Glomerular endothelial cell (primary cell): ENCODE data around the gene CHRNA9. TPM values are rescaled to one million over a fixed set of nuclear protein-coding genes. Genes with fewer than 3 reads are reported as not detected.

Experiments
- DNase-seq: peaks from one replicate; pipeline ENCODE4 v3.0.0-alpha.2; 2011; ENCODE audit warnings: low read depth, low spot score; ENCODE audit errors: extremely low read depth
- total RNA-seq: library from RNA; depleted of rRNA; stranded (reverse); fragments of >200 nt; gene quantifications from 2 replicates; pipeline ENCODE4 v1.2.3, GENCODE V29; 2015

CHRNA9 gene
- total RNA-seq, 1 donor from 2014 or later: not detected

DNA sequence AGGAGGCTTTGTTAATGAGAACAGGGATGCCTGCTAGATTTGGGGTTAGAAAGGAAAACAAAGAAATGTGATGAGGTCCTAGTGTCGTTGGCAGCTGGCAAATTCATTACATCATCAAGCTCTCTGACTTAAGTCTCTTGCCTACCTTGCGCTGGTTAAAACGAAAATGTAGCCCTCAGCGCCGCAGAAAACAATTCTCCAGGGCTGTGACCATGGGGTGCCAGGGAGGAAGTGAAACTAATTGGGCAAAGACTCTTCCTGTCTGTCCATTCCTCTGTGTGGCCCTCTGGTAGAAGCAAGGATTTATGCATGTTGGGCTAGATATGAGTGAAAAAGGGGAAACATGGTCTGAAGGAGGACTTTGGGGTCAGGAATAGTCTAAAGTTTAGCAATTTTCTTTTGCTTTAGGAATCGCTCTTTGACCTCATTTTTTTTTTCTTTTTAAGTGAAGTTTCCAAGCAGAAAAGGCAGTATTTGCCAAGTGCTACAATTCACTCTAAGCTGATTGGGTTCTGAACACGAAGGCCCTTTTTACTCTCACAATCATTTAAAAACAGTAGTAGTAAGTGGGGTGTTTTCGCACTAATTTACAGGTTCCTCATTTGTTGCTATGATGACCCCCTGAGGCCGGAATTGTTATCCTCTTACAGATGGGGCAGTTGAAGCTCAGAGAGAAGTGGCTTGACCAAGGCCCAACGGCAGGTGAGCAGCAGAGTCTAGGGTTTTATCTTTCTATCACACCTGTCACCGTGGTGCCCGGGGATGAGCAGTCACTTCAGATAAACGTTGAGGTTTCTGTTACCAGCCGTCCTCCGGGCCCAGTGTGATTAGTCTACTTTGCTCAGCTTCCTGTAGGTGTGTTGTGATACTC lies 27.3 kb upstream of the CHRNA9 start:
- DNase-seq: no peak

DNA sequence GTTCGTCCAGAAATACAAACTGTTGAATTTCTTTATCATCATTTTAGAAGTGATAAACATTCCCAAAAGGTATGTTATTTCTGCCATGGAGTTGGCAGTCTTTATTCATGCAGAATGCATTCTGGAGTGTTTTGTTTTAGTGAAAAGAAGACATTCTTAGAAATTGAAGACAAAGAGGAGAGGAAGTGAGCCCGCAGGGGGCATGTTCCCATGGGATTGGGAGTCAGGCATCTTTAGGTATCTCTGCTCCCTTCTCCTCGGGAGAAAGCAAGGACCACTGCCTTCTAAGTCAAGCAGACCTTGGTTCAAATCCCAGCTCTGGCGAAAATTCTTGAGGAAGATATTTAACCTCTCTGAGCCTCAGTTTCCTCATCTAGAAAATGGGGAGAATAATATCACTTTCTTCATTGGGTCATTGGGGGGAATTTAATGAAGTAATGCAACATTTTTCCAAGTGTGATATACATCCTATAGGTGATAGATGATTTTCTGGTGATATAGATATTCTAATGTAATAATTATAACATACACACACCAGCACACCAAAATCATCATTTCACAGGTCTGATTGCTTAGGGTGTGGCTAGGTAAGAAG lies 26.5 kb upstream of the CHRNA9 start:
- DNase-seq: no peak

DNA sequence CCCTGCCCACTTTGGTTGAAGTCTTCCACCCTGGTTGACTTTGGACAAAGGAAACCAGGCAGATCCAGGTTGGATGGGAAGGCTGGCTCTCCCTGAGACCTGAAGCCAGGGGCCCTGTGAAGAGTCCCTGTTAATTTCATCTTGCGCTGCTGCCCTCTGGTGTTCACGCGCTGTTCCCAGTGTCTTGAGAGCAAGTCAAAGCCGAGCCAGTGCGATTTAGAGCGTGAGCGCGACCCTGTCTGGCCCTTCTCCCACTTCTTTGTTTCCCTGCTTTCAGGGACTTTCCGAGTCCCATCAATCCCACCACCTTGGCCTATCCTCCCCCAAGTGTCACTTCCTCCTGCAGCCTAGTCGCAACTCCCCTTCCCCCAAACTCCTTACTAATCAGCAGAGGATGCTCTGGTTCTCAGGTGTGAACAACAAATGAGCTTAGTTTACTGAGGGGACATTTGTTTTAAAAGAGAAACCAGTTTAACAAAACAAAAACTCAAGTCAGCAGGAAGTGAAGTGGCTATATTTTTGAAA lies 25.8 kb upstream of the CHRNA9 start:
- peak; percentile 76 for DNase-seq

DNA sequence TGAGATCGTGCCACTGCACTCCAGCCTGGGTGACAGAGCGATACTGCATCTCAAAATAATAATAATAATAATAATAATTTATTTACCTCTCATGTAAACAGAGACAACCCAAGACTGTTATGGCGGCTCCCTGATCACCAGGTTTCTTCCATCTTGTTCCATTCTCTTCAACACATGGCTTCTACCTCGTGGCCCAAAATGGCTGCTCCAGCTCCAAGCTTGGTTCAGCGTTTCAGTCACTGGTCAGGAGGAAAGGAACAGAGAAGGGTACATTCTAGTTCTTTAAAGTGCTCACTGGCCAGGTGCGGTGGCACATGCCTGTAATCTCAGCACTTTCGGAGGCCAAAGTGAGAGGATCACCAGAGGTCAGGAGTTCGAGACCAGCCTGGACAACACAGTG lies 24.9 kb upstream of the CHRNA9 start:
- no peak for DNase-seq

- DNase-seq: peak; percentile 83
Observed at GRCh38 chr4:40311811-40312346, 23.3 kb upstream of the CHRNA9 start.

GRCh38 chr4:40314951-40315350 lies 20.2 kb upstream of the CHRNA9 start:
- no peak for DNase-seq

GRCh38 chr4:40316333-40316781 lies 18.8 kb upstream of the CHRNA9 start:
- DNase-seq: peak; percentile 91

GRCh38 chr4:40316782-40317635 lies 18.1 kb upstream of the CHRNA9 start:
- peak; percentile 90 for DNase-seq

DNA sequence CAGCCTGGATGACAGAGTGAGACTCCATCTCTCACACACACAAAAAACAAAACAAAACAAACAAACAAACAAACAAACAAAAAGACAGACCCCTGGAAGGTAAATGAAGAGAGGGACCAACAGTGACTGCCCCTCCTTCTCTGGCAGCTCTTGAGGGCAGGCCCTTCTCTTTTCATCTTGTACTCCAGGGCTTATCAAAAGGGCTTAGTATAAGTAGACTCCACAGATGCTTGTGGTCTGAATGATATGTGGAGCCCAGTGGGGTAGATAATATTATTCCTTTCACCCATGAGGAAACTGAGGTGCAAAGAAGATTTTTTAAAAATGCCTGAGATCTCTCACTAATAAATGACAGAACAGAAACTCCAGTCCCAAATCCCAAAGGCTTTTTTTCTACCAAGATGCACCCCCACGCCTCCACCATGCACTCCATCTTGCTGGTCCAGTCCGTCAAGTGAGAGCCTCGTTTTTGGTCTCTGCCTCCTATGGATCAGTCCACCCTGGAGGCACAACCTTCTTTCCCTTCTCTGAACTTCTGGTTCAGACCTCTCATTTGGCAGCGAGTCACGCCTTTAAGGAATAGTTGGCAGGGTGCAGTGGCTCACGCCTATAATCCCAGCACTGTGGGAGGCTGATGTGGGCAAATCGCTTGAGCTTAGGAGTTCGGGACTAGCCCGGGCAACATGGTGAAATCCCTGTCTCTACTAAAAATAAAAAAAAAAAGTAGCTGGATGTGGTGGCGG lies 17.0 kb upstream of the CHRNA9 start:
- no peak for DNase-seq

DNA sequence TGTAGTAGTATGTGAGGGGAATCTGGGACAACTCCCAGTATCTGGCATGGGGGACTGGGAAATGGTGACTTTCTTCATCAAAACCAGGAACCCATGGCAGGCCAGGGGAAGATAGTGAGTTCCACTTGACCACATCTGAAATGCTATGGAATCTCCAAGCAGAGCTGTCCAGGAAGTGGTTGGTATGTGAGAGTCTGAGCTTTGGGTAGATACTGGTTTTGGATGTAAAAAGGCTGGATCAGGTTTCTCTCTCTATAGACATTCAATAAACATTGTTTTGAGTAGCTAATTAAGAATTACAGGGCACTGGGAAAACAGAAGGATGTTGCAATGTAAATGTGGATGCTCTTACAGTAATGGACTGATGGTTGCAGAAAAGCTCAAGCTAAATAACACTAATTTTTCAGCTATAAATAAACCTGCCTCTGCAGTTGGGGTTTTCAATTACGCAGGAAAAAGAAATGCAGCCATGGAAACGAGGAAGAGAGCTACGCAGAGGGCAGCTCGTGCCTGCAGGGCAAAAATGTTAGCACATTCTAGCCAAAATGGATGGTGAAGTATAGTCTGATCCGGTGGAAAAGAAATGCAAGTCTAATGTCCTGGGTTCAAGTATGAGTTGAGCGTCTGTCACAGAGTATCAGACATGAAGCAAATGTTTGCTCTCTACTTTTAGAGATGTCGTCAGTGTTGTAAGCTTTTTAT lies 13.4 kb upstream of the CHRNA9 start:
- no peak for DNase-seq

- DNase-seq: no peak
Observed at GRCh38 chr4:40322811-40323210, 12.3 kb upstream of the CHRNA9 start.

DNA sequence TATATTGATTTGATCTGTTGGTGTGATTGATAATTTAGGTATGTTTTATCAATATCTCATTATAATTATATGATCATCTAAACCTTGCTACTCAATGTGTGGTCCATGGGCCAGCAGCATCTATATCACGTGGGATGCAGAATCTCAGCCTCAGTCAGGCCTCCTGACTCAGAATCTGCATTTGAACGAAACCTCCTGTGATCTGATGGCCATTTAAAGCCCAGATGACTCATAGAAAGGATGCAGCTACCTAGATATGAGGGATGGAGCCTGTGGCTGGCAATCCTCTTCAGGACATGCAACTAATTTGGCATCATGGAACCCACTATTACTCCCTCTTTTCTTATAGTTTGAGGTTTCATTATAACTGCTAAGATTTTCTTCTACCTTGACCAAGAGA lies 11.3 kb upstream of the CHRNA9 start:
- no peak for DNase-seq

DNA sequence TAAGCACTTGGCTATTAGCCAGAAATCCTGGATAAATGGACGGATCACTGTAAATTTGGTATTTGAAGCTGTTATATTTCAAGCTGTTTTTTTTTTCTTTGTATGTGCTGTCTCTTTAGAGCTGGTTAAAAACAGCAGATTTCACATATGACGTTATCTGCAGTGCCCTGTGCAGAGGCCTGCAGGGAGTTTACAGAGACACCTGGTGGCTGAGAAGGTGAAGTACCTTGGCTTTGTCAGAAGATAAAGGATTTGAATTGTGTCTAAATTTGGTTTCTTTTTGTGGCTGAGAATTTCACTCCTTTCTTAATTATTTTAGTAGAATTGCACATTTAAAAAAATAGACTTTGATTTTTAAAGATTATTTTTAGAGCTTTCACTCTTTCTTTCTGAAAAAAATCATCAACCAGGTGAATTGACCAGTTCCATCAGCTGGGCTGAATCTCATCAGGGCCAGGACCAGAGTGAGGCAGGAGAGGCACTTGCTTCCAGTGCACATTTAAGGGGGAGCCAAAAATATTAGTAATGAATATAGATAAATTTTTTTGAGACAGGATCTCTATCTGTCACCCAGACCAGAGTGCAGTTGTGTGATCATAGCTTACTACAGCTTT lies 9.6 kb upstream of the CHRNA9 start:
- DNase-seq: no peak

GRCh38 chr4:40327340-40327739 lies 7.8 kb upstream of the CHRNA9 start:
- DNase-seq: no peak

DNA sequence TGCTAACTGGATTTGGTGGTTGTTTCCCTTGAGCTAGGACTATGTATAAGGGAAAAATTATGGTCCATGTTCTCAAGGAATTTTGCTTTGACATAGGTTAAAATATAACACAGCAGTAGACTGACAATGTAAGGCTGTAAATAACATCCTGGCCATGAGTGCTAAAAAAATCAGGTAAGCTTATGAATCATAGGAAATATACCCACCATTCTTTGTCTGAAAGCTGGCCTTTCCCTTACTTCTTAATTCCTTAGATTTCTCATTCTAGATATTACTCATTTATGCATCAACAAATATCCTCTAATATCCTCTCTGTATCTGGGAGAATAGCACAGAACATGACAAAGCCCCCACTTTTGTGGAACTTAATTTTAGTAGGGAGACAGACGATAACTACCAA lies 6.8 kb upstream of the CHRNA9 start:
- DNase-seq: no peak

DNA sequence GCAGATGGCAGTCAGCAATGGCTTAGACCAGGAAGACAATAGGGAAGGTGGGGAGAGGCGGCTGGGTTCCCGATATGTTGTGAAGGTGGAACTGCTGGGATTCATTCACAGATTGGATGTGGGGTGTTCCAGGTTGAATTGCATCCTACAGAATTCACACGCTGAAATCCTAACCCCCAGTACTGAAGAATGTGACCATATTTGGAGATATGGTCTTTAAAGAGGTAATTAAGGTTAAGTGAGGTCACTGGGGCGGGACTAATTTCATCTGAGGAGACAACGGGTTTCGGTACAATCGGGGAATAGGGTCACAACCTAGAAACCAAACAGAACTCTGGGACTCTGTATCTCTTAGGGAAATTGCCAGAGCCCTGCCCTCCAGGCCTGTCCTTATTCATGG lies 5.3 kb upstream of the CHRNA9 start:
- DNase-seq: no peak

- no peak for DNase-seq
Observed at GRCh38 chr4:40330536-40330935, 4.6 kb upstream of the CHRNA9 start.

- no peak for DNase-seq
Observed at GRCh38 chr4:40331101-40331745, 3.9 kb upstream of the CHRNA9 start.

DNA sequence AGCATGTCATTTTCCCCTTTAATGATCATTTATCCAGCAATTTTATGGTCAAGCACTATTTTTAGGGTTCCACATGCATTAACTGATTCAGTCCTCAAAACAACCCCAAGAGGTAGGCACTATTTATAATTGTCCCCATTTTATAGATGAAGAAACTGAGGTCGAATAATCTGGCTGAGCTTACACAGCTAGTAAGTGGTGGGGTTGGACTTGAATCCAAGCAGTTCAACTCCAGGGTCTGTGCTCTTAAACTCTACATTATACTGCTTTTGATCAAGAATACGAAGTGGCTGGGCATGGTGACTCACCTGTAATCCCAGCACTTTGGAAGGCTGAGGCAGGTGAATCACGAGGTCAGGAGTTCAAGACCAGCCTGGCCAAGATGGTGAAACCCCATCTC lies 3.2 kb upstream of the CHRNA9 start:
- DNase-seq: no peak
